ENCODE measurements around the gene TPI1. TPM values are rescaled to one million over a fixed set of nuclear protein-coding genes. Genes with fewer than 3 reads are reported as not detected.
"Not testable (repeated sequence)": the region's sequence is repeated elsewhere in the genome, so short reads cannot be mapped to it uniquely, and the experiment has no call there.

Gene TPI1
- total RNA-seq, 1 donor from 2014 or later, result 958 TPM

GRCh38 chr12:6890789-6891645 lies 23.7 kb downstream of the TPI1 start:
- DNase-seq (ENCODE audit: low read depth in 2 of 2), result peak; percentile 98 to 99

DNA sequence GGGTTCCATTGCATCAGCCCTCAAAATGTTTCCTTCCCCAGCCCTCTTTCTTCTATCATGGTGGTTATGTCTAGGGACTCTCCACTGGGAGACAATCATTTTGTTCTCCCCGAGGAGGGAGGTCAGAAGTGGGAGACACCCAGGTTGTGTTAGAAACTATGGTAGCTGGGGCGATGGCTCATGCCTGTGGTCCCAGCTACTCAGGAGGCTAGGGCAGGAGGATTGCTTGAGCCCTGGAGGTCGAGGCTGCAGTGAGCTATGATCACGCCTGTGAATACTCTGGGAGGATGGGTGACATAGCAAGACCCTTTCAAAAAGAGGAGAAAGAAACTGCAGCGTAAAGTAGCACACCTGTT lies 24.3 kb downstream of the TPI1 start:
- DNase-seq (ENCODE audit: low read depth in 2 of 2), result no peak

- not testable (repeated sequence) for DNase-seq (ENCODE audit: low read depth in 2 of 2)
Observed at GRCh38 chr12:6892683-6893082, 25.4 kb downstream of the TPI1 start.

DNA sequence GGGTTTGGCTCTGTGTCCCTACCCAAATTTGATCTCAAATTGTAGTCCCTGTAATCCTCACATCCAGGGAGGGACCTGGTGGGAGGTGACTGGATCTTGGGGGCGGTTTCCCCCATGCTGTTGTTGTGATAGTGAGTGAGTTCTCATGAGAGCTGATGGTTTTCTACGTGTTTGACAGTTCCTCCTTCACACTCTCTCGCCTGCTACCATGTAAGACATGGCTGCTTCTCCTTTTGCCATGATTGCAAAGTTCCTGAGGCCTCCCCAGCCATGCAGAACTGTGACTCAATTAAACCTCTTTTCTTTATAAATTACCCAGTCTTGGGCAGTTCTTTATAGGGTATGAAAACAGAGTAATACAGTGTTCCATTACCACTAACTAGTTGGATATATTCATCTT lies 27.0 kb downstream of the TPI1 start:
- DNase-seq (ENCODE audit: low read depth in 2 of 2), result no peak

DNA sequence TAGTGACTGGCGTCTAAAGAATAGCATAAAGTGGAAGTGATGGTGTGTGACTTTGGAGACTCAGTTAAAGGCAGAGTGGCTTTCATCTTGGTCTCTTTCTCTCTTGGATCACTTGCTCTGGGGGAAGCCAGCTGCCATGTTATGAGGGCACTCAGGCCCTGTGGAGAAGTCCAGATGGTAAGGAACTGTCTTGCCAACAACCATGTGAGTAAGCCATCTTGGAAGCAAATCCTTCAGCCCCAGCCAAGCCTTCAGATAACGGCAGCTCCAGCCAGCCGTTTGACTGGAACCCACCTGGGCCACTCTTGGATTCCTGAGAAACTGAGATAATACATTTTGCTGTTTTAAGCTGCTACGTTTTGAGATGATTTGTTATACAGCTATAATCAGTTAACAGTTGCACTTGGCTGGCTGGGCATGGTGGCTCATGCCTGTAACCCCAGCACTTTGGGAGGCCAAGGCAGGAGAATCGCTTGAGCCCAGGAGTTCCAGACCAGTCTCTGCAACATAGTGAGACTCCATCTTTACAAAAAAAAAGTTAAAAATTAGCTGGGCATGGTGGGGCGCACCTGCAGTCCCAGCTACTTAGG lies 29.6 kb downstream of the TPI1 start:
- DNase-seq (ENCODE audit: low read depth in 2 of 2), result no peak

- DNase-seq (ENCODE audit: low read depth in 2 of 2), result no peak
Observed at GRCh38 chr12:6899427-6899826, 32.1 kb downstream of the TPI1 start.

GRCh38 chr12:6899837-6900519 lies 32.6 kb downstream of the TPI1 start:
- DNase-seq (ENCODE audit: low read depth in 2 of 2), result peak; percentile 86 to 89

- no peak for DNase-seq (ENCODE audit: low read depth in 2 of 2)
Observed at GRCh38 chr12:6902448-6902847, 35.1 kb downstream of the TPI1 start.

DNA sequence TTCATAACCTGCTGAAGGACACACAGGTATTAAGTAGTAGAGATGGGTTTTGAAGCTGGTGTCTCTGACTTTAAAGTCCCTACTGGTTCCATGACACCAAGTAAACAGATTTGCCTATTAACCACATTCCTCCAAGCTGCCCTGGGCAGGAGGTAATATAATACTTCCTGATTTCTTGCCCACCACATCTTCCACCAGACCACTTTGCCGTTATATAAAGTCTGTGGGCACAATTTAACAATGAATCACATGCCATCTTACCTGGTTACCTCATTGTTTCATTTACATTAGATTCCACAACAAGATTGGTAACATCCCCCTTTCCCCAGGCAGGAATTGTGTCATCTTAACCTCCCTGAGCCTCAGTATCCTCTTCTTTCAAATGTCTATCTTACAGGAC lies 36.4 kb downstream of the TPI1 start:
- no peak for DNase-seq (ENCODE audit: low read depth in 2 of 2)

GRCh38 chr12:6904280-6905276 lies 37.2 kb downstream of the TPI1 start, which contains the start of gene LRRC23:
TSS of gene LRRC23 (plus strand) at chr12:6904822. CDS start at chr12:6905634, 812 bp downstream.
- DNase-seq (ENCODE audit: low read depth in 2 of 2), result peak; percentile 93 to 96

- DNase-seq (ENCODE audit: low read depth in 2 of 2), result no peak
Observed at GRCh38 chr12:6905414-6906040, 38.2 kb downstream of the TPI1 start.

GRCh38 chr12:6908141-6908540 lies 40.8 kb downstream of the TPI1 start:
- not testable (repeated sequence) for DNase-seq (ENCODE audit: low read depth in 2 of 2)

GRCh38 chr12:6909421-6910145 lies 42.3 kb downstream of the TPI1 start:
- DNase-seq (ENCODE audit: low read depth in 2 of 2), result no peak

- no peak for DNase-seq (ENCODE audit: low read depth in 2 of 2)
Observed at GRCh38 chr12:6912164-6912935, 45.0 kb downstream of the TPI1 start.

GRCh38 chr12:6914246-6914946 lies 47.1 kb downstream of the TPI1 start, which contains the start of gene ENO2:
TSS of gene ENO2 (plus strand) at chr12:6914580. CDS start at chr12:6915833, 1,253 bp downstream.
- DNase-seq (ENCODE audit: low read depth in 2 of 2), result peak; percentile 60 to 69

DNA sequence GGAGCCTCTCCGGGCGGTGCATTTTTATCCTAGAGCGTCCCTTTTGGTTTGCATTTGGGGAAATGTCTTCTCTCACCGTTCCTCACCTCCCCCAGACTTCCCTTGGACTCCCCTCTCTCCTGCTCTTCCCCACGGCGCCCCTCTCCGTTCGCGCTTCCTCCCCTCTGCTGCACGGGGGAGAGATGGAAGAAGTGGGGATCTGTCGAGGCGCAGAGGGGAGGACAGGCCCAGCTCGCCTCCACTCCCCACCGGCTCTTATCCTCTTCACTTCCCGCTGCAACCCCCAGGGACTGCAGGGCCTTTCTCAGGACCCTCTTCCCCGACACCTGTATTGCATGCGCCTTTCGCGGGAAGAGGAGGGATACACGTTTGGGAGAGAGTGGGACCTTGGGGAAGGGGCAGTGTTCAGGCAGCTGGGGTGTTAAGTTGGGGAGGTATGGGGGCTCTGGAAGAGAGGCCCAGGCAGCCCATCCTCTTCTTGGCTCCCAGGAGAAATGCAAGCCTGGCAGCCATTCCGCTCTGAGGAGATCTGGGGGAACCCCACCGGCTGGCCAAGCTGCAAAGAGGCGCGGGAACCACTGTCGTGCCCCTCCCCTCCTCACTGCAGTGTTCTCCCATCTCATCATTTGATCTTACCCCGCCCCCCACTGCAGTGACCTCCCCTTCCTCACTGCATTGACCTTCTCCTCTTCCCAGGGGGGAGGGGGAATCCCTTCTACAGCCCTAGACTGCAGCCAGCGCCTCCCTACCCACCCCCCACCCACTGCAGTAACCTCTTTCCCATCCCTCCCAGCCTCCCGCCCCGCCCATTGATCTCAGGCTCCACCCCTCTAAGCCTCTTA lies 47.8 kb downstream of the TPI1 start:
- DNase-seq (ENCODE audit: low read depth in 2 of 2), result no peak

GRCh38 chr12:6915789-6916285 lies 48.5 kb downstream of the TPI1 start:
- no peak for DNase-seq (ENCODE audit: low read depth in 2 of 2)
